Daoy (cell line): ENCODE data around the gene CPLX1. TPM values are rescaled to one million over a fixed set of nuclear protein-coding genes. Genes with fewer than 3 reads are reported as not detected.
"Not testable (repeated sequence)": the region's sequence is repeated elsewhere in the genome, so short reads cannot be mapped to it uniquely, and the experiment has no call there.

ENCODE experiments used
- DNase-seq: peaks from one replicate; pipeline ENCODE4 v3.0.0-alpha.2; 2015; ENCODE audit warnings: low read depth
- total RNA-seq: library from RNA; depleted of rRNA; stranded (reverse); fragments of >200 nt; shearing (Covaris generic); gene quantifications from 2 replicates; pipeline ENCODE4 v1.2.3, GENCODE V29; 2014

Gene CPLX1
- total RNA-seq, 1 experiment from 2014 or later = not detected

DNA sequence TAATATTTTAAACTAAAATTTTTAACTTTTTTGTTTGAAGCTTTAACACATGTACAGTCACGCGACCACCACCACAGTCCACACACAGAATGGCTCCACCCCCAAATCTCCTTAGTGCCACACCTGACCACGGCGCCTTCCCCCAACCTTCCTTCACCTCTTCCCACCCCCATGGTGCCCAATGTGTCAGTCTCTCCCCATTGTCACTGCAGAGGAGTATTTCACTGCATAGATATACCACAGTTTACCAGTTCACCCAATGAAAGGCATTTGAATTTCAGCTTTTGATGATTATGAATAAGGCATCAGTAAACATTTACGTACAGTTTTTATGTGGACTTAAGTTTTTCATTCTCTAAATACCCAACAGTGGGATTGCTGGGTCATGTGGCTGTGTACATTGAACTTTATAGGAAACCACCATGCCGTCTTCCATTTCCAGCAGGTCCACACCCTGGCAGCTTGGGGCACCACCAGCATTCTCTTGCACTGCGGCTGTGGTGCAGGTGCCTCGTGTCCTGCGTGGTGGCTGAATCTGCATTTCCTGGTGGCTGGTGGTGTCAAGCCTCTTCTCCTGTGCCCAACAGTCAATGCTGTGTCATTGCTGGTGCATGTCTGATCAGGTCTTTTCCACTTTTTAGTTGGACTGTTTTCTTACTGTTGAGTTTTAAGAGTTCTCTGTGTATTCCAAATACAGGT lies 49.0 kb downstream of the CPLX1 start:
- DNase-seq = no peak

DNA sequence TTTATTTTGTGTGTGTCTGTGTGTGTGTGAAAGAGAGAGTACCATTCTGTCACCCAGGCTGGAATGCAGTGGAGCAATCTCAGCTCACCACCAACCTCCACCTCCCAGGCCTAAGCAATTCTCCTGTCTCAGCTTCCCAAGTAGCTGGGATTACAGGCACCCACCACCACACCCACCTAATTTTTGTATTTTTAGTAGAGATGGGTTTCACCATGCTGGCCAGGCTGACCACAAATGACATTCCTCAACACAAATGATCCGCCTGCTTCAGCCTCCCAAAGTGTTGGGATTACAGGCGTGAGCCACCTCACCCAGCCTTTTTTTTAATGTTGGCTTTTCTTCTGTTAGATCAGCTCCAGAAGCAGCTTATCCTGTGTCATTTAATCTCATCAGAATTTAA lies 50.4 kb downstream of the CPLX1 start:
- DNase-seq = not testable (repeated sequence)

DNA sequence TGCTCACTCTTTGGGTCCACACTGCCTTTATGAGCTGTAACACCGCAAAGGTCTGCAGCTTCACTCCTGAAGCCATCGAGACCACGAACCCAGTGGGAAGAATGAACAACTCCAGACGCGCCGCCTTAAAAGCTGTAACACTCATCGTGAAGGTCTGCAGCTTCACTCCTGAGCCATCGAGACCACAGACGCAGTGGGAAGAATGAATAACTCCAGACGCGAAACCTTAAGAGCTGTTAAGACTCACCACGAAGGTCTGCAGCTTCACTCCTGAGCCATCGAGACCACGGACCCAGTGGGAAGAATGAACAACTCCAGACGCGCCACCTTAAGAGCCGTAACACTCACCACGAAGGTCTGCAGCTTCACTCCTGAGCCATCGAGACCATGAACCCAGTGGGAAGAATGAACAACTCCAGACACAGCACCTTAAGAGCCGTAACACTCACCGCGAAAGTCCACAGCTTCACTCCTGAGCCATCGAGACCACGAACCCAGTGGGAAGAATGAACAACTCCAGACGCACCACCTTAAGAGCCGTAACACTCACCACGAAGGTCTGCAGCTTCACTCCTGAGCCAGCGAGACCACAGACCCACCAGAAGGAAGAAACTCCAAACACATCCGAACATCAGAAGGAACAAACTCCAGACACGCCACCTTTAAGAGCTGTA lies 51.4 kb downstream of the CPLX1 start:
- not testable (repeated sequence) for DNase-seq

DNA sequence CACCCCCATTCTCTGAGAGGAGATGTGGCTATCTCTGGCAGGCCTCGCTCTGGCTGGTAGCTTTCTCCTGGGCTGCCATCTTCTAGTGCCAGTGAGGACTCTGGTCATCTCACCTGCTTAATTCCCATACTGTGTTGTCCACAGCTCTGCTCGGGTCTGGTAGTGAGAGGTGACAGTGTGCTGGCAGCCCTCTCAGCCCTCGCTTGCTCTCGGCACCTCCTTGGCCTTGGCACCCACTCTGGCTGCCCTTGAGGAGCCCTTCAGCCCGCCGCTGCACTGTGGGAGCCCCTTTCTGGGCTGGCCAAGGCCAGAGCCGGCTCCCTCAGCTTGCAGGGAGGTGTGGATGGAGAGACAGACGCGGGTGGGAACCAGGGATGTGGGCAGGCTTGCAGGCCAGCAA lies 52.7 kb downstream of the CPLX1 start:
- no peak for DNase-seq

DNA sequence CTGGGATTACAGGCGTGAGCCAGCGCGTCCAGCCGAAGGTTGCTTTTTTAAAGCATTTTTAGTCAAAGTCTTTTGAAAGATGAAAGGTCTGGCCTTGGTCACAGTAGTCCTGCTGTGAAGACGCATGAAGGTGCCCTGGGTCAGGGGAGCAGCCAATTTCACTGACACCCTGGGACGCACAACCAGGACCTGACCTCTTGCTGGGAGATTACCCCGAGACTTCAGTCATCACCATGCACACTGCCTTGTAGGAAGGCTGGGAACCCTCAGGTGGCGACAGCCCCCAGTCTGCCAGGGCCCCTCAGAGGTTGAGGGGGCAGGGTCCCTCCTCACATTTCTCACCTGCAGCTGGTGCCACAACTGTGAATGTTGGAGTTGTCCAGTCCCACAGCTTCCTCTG lies 53.2 kb downstream of the CPLX1 start:
- DNase-seq = no peak

GRCh38 chr4:772118-772517 lies 53.8 kb downstream of the CPLX1 start:
- DNase-seq = no peak

DNA sequence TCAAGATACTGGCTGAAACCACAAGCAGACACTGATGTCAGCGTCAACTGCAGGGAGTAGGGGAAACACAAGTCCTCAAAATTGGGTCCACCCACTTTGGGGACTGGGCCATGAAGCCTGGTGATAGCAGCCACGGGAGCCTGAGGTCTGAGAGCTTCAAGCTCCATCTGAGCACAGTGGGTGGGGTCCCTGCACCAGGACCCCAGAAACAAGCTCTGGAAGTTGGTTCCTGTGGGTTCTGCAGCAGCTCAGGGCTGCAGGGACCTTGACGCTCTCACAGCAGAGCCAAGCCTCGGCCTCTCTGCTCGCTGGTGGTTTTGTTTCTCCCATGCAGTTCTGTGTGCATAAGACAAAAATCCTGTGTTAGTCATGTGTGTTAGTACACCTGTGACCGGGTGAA lies 54.5 kb downstream of the CPLX1 start:
- no peak for DNase-seq

- no peak for DNase-seq
Measured at GRCh38 chr4:770022-770421, 55.9 kb downstream of the CPLX1 start.

DNA sequence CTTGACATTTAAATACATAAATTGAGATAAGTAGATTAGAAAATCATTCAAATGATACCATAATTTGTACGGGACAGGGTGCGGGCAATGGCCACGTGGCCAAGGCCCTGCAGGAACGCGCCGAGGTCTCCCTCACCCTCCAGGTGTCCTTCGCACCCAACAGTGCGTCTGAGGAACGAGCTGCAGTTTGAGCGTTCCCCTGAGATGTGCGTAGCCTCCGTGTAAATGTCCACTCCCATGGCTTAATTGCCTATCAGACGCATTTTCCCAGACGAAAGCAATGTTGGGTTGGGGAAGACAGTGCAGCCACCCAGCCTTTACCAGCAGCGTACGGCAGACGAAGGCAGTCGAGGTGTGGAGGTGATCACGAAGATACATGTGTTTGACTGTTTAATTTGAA lies 56.4 kb downstream of the CPLX1 start:
- DNase-seq = no peak

DNA sequence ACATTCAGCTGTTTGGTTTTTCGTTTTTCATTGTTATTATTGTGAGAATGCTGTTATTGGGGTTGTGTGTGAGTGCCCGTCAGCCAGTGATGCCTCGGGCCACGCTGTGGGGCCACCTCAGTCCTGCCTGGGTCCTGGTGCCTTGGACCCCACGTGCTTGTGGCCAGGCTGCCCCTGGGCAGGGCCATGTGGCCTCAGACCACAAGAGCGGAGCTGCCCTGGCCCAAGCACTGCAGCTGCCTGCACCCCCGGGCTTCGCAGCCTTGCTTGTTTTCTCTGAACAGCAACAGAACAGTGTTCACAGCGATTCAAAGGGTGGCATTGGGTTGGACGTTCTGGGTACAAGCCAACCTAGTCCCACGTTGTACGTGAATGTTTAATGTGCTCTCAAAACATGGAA lies 56.9 kb downstream of the CPLX1 start:
- no peak for DNase-seq

DNA sequence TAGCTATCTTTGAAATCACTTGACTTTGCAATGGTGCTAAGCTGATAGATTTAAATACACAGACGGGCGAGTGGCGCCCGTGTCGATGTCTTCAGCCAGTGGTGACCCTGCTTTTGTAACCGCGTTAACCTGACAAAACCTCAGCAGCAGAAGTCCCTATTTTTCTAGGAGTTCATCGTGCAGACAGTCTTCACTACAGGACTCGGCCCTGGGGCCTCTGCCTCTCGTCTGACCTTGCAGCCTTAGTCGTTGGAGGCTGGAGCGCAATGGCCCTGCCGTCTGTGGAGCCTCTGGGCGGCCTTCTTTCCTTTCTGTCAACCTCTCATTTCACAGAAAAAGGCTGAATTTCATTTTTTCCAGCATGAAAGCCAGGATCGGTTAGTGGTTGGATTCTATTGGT lies 57.9 kb downstream of the CPLX1 start:
- no peak for DNase-seq

- DNase-seq = no peak
Measured at GRCh38 chr4:766559-767283, 59.2 kb downstream of the CPLX1 start.

GRCh38 chr4:766152-766515 lies 59.8 kb downstream of the CPLX1 start:
- no peak for DNase-seq

GRCh38 chr4:764405-765169 lies 61.3 kb downstream of the CPLX1 start:
- no peak for DNase-seq

GRCh38 chr4:763922-764321 lies 62.0 kb downstream of the CPLX1 start:
- no peak for DNase-seq

DNA sequence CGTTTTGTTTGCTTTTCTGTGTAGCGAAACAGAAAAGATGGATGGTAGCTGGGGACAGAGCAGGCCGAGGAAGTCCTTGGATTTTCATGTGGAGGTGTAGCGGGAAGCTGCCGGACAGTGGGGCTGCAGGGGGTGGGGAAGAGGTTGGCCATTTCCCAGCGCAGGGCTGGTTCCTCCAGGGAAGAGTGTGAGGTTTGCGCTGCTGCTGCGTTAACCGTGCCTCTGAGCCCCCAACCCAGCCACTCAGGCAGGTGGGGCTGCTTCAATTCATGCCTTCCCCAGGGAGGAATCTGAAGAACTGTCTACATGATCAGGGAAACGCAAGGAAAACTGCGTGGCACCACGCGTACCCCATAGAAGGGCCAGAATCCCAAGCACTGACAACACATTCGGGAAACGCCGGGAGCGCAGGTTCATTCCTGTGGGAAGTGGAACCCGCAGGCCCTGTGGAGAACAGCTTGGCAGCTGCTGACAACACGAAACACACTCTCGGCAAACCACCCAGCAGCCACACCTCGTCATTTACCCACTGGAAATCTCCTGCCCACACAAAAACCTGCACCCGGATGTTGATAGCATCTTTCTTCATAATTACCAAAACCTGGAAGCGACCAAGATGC lies 62.6 kb downstream of the CPLX1 start:
- DNase-seq = no peak

- no peak for DNase-seq
Measured at GRCh38 chr4:762211-763190, 63.4 kb downstream of the CPLX1 start.

- DNase-seq = no peak
Measured at GRCh38 chr4:761739-762138, 64.2 kb downstream of the CPLX1 start.

DNA sequence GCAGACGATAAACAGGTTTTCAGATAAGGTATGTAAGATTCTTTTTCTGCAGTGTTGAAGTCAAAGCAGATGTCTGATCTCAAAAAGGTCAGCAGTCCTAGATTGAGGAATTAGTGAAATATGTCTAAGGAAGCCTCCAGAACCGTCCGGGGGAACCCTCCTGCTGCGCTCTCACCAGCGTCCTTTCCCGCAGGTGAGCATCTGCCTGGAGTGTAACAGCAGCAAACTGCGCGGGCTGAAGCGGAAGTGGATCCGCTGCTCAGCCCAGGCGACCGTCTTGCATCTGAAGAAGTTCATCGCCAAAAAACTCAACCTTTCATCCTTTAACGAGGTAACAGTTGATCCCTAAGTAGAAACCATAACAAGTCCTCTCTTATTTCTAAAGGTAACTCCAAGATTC lies 64.8 kb downstream of the CPLX1 start:
- no peak for DNase-seq

GRCh38 chr4:760616-761015 lies 65.3 kb downstream of the CPLX1 start:
- DNase-seq = no peak

DNA sequence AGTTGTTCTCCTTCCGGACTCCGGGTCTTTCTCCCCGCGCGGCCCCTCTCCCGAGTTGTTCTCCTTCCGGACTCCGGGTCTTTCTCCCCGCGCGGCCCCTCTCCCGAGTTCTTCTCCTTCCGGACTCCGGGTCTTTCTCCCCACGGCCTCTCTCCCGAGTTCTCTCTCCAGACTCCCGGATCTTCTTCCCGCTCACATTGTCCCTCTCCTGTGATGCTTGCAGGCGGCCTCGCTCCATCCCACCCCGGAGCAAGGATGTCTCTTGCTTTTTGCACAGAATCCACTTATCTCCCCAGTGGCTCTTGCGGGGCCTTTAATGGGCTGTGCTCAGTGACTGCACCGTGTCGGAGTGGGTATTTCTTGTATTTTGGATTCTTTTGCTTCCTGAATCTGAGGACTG lies 66.1 kb downstream of the CPLX1 start:
- not testable (repeated sequence) for DNase-seq
